HepG2 (cell line): ENCODE results near the gene CHRNB4. TPM values are rescaled to one million over a fixed set of nuclear protein-coding genes. Genes with fewer than 3 reads are reported as not detected.

ENCODE experiments used
- ATAC-seq: fragments of 200-7000 bp; cut with Tn5 transposase; 3 replicates; pipeline ENCODE4 v1.9.1; 2020; ENCODE audit warnings: mild to moderate bottlenecking, moderate library complexity
- BruUV-seq: library from RNA; stranded (reverse); fragments of 400-500 nt; replicated peaks from 2 replicates; lab custom pipeline; 2021; lab: Mats Ljungman, UMichigan
- CTCF ChIA-PET: fragments of 300-600 bp; formaldehyde crosslinking; extraction: SDS; loops from one replicate; lab custom pipeline; 2021; ENCODE audit warnings: low total read pairs, inconsistent platforms, low intra/inter-chr PET ratio; lab: Yijun Ruan, JAX
- POLR2A ChIA-PET: fragments of 350-600 bp; sonication (Branson Sonifier 250); formaldehyde crosslinking; loops from one replicate; lab custom pipeline; 2020; ENCODE audit warnings: antibody characterized with exemption, inconsistent platforms; lab: Yijun Ruan, JAX
- DNase-seq: peaks from one replicate; pipeline ENCODE4 v3.0.0-alpha.2; 2015; ENCODE audit warnings: low spot score
- FAIRE-seq: peaks from 3 replicates; lab custom pipeline; 2011; peaks lifted over from hg19 to GRCh38; lab: Jason Lieb, UNC
- H2AFZ ChIP-seq: one replicate; pipeline ENCODE4 v1.6.1; 2011; ENCODE audit warnings: low read length, inconsistent platforms
- H3K27ac ChIP-seq: fragments of 300-600 bp; 3 replicates; pipeline ENCODE4 v1.8.0; 2011; ENCODE audit warnings: mixed run types, mild to moderate bottlenecking, mixed read lengths, low read length, inconsistent platforms; ENCODE audit not compliant: insufficient read depth; ENCODE audit errors: extremely low read length
- H3K27me3 ChIP-seq, 2 experiments: fragments of 200-600 bp in 1 of 2; 2 replicates in 1 of 2; 3 replicates in 1 of 2; pipeline versions ENCODE4 v1.6.0 to v1.8.0; 2011; ENCODE audit warnings: low read length in 2 of 2, mild to moderate bottlenecking in 2 of 2, moderate library complexity in 2 of 2, inconsistent platforms in 1 of 2; ENCODE audit not compliant: insufficient read depth in 2 of 2, control insufficient read depth in 1 of 2
- H3K36me3 ChIP-seq, 2 experiments: fragments of 200-600 bp in 1 of 2; replicated peaks in 1 of 2; 2 replicates in 1 of 2; 3 replicates in 1 of 2; pipeline versions ENCODE4 v1.5.1 to v1.8.0; 2011; ENCODE audit warnings: low read length in 2 of 2, inconsistent platforms in 1 of 2; ENCODE audit not compliant: insufficient read depth in 2 of 2, control insufficient read depth in 1 of 2
- H3K4me1 ChIP-seq: 2 replicates; pipeline ENCODE4 v1.5.1; 2012; ENCODE audit warnings: low read length, inconsistent platforms; ENCODE audit not compliant: insufficient read depth
- H3K4me2 ChIP-seq: 2 replicates; pipeline ENCODE4 v1.6.0; 2011; ENCODE audit warnings: low read depth, low read length, inconsistent platforms
- H3K4me3 ChIP-seq, 3 experiments: fragments of 200-600 bp in 1 of 3; sonication (generic), shearing (Covaris generic) in 1 of 3; replicated peaks in 1 of 3; 2 replicates each; pipeline ENCODE4 v1.5.1; 2011 to 2016; ENCODE audit warnings: low read length in 3 of 3, inconsistent platforms in 2 of 3, low read depth in 2 of 3, mild to moderate bottlenecking in 2 of 3, control low read depth in 1 of 3, mixed read lengths in 1 of 3; ENCODE audit not compliant: insufficient read depth in 1 of 3
- H3K79me2 ChIP-seq: one replicate; pipeline ENCODE4 v1.6.1; 2011; ENCODE audit warnings: low read length, inconsistent platforms; ENCODE audit not compliant: insufficient read depth
- H3K9ac ChIP-seq: 2 replicates; pipeline ENCODE4 v1.6.0; 2011; ENCODE audit warnings: mild to moderate bottlenecking, low read depth, low read length, inconsistent platforms; ENCODE audit not compliant: insufficient read depth
- H3K9me3 ChIP-seq: 2 replicates; pipeline ENCODE4 v1.5.1; 2012; ENCODE audit warnings: mild to moderate bottlenecking, low read length
- H4K20me1 ChIP-seq: 2 replicates; pipeline ENCODE4 v1.6.0; 2011; ENCODE audit warnings: inconsistent platforms, mild to moderate bottlenecking, low read length, moderate library complexity; ENCODE audit not compliant: insufficient read depth
- ADNP ChIP-seq: sonication (generic); formaldehyde crosslinking; IDR thresholded peaks from 2 replicates; pipeline ENCODE4 v1.4.0; 2020; ENCODE audit warnings: missing genetic modification reagents
- FOXA3 ChIP-seq: IDR thresholded peaks from 2 replicates; pipeline ENCODE4 v1.6.1; 2016; ENCODE audit warnings: missing genetic modification reagents, missing compliant biosample characterization
- GTF2F1 ChIP-seq: fragments of 150-350 bp; IDR thresholded peaks from 2 replicates; pipeline ENCODE4 v1.6.1; 2014; ENCODE audit warnings: low read length
- MTA1 ChIP-seq: sonication (generic); formaldehyde crosslinking; IDR thresholded peaks from 2 replicates; pipeline ENCODE4 v1.4.0; 2020; ENCODE audit warnings: missing genetic modification reagents, mild to moderate bottlenecking, borderline replicate concordance
- MYC ChIP-seq: sonication (generic); formaldehyde crosslinking; IDR thresholded peaks from 2 replicates; pipeline ENCODE4 v1.9.0; 2021; ENCODE audit warnings: missing genetic modification reagents, borderline replicate concordance
- NFIB ChIP-seq: sonication (generic); formaldehyde crosslinking; IDR thresholded peaks from 2 replicates; pipeline ENCODE4 v1.9.0; 2021; ENCODE audit warnings: missing genetic modification reagents, mild to moderate bottlenecking, borderline replicate concordance
- SMYD3 ChIP-seq: sonication (generic); formaldehyde crosslinking; IDR thresholded peaks from 2 replicates; pipeline ENCODE4 v1.8.1; 2023; ENCODE audit warnings: mild to moderate bottlenecking, missing genetic modification reagents
- ZNF563 ChIP-seq: sonication (generic); formaldehyde crosslinking; IDR thresholded peaks from 2 replicates; pipeline ENCODE4 v1.8.0; 2022; ENCODE audit warnings: mild to moderate bottlenecking, moderate library complexity, missing genetic modification reagents
- ZNF607 ChIP-seq: sonication (generic); formaldehyde crosslinking; IDR thresholded peaks from 2 replicates; pipeline ENCODE4 v1.5.1; 2020; ENCODE audit warnings: missing genetic modification reagents, mild to moderate bottlenecking, borderline replicate concordance
- ZNF75D ChIP-seq: sonication (generic); formaldehyde crosslinking; IDR thresholded peaks from 2 replicates; pipeline ENCODE4 v1.8.1; 2023; ENCODE audit warnings: missing genetic modification reagents, mild to moderate bottlenecking, borderline replicate concordance
- WGBS: methylation state at CpG from one replicate; pipeline ENCODE4 v1.1.6; 2017; ENCODE audit warnings: low lambda C conversion rate; 5-methylcytosine and 5-hydroxymethylcytosine counted together
- in situ Hi-C: cut with HindIII; loops from 2 replicates; pipeline ENCODE4 v1.10.0; 2017; ENCODE audit warnings: low pct_unique_long_range_greater_than_20kb; ENCODE audit not compliant: extremely low pct_ligation_motif_present
- intact Hi-C: fragments of 100-400 bp; cut with micrococcal nuclease; formaldehyde crosslinking; loops from one replicate; pipeline ENCODE4 v1.10.0; 2022; ENCODE audit not compliant: unreplicated experiment
- polyA plus RNA-seq, 8 experiments: library from polyadenylated mRNA; depleted of rRNA in 3 of 8; stranded (reverse) in 7 of 8; unstranded in 1 of 8; fragments of >200 nt; fragmentation: Illumina TruSeq in 4 of 8; extraction: Trizol in 4 of 8; gene quantifications; 2 replicates each; pipeline versions ENCODE4 v1.2.1 to v1.2.3, GENCODE V29; 2011 to 2016; ENCODE audit warnings: low read depth in 4 of 8, missing spikeins in 1 of 8, mixed read lengths in 1 of 8; ENCODE audit not compliant: insufficient read depth in 1 of 8
- total RNA-seq, 5 experiments: library from RNA; depleted of rRNA; stranded (reverse); fragments of >200 nt; fragmentation: Illumina TruSeq; extraction: Trizol; gene quantifications; 2 replicates each; pipeline ENCODE4 v1.2.3, GENCODE V29; 2016; ENCODE audit warnings: low read depth in 1 of 5
- TF ChIP-seq, protein P1 (sequence below): IDR thresholded peaks from 2 replicates; pipeline ENCODE4 v1.6.1; 2016; ENCODE audit warnings: low read depth

Gene CHRNB4
- total and polyA plus RNA-seq, 2 of the 13 experiments (the other 11 are each of a cell fraction or from before 2014, with no cell fraction given), result not detected

DNA sequence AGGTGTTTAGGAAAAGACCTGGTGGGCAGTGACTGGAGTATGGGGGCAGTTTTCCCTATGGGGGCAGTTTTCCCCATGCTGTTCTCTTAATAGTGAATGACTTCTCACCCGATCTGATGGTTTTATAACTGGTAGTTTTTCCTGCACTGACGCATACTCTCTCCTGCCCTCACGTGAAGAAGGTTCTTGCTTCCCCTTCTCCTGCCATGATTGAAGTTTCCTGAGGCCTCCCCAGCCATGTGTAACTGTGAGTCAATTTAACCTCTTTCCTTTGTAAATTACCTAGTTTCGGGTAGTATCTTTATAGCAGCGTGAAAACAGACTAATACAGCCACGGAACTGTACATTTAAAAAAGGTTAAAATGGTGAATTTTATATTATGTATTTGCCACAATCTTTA, 25.0 kb upstream of the CHRNB4 start:
- TF ChIP-seq MYC (CRISPR knock-in tag) (no peak), GTF2F1 (no peak), ADNP (no peak)
- H3K4me2 ChIP-seq, result no peak overlapping the region
- WGBS, result 48% methylated on average over 6 of the region's 6 CpGs
- ChIA-PET POLR2A (no interaction called here), CTCF (no interaction called here)
- intact Hi-C loops (no loop called here), in situ Hi-C loops (no loop called here)
- no peaks in the 10 kb centered on the region for H4K20me1 ChIP-seq
- DNase-seq (no peak), FAIRE-seq (no peak), ATAC-seq (no peak)
- no TSS peak for BruUV-seq
- H3K27ac ChIP-seq, result no peak overlapping the region
- H3K79me2 ChIP-seq, result no peaks in the 10 kb centered on the region
- no peak overlapping the region for H2AFZ ChIP-seq
- H3K27me3 ChIP-seq, result 0 out of 5 replicates have a peak, but pooled peaks cover 0 to 3% of the 10 kb centered on the region in 2 experiments
- no peaks in the 10 kb centered on the region for H3K36me3 ChIP-seq
- H3K4me3 ChIP-seq, result no peak overlapping the region
- H3K9me3 ChIP-seq, result no peaks in the 10 kb centered on the region
- H3K9ac ChIP-seq, result no peak overlapping the region
- H3K4me1 ChIP-seq, result peaks cover 23% of the 10 kb centered on the region

DNA sequence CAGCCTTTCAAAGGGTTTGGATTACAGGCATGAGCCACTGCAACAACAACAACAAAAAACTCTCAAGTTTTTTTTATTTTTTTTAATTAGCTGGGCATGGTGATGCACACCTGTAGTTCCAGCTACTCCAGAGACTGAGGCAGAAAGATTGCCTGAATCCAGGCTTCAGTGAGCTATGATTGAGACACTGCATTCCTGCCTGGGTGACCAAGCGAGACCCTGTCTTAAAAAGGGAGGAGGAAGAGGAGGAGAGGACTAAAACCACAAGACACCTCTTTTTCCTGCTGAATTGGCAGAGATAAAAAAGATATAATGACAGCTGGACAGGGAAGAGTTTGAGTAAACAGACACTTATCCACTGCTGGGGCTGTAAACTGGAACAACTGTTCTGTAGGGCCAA, 22.7 kb upstream of the CHRNB4 start:
- no peak overlapping the region for H3K4me2 ChIP-seq
- no TSS peak for BruUV-seq
- no peaks in the 10 kb centered on the region for H3K36me3 ChIP-seq
- intact Hi-C loops (no loop called here), in situ Hi-C loops (no loop called here)
- H3K79me2 ChIP-seq, result no peaks in the 10 kb centered on the region
- peaks cover 0 to 6% of the 10 kb centered on the region in 2 experiments; a peak in 1 of 5 replicates for H3K27me3 ChIP-seq
- no peak overlapping the region for H3K9ac ChIP-seq
- H3K4me1 ChIP-seq, result peaks cover 23% of the 10 kb centered on the region
- FAIRE-seq (no peak), DNase-seq (no peak), ATAC-seq (no peak)
- H3K27ac ChIP-seq, result no peak overlapping the region
- H3K4me3 ChIP-seq, result no peak overlapping the region
- WGBS, result 0% methylated on average over 1 of the region's 1 CpG
- TF ChIP-seq NFIB (CRISPR knock-in tag) (no peak), ZNF75D (CRISPR knock-in tag) (no peak), FOXA3 (CRISPR knock-in tag) (no peak), ZNF563 (CRISPR knock-in tag) (no peak), MTA1 (no peak), ZNF607 (CRISPR knock-in tag) (no peak), SMYD3 (CRISPR knock-in tag) (no peak)
- TF ChIP-seq, protein P1, sequence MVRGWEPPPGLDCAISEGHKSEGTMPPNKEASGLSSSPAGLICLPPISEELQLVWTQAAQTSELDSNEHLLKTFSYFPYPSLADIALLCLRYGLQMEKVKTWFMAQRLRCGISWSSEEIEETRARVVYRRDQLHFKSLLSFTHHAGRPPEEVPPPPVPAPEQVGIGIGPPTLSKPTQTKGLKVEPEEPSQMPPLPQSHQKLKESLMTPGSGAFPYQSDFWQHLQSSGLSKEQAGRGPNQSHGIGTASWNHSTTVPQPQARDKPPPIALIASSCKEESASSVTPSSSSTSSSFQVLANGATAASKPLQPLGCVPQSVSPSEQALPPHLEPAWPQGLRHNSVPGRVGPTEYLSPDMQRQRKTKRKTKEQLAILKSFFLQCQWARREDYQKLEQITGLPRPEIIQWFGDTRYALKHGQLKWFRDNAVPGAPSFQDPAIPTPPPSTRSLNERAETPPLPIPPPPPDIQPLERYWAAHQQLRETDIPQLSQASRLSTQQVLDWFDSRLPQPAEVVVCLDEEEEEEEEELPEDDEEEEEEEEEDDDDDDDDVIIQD (CRISPR knock-in tag), result no peak
- CTCF ChIA-PET, result no interaction called here
- no peak overlapping the region for H2AFZ ChIP-seq
- H3K9me3 ChIP-seq, result no peaks in the 10 kb centered on the region
- H4K20me1 ChIP-seq, result no peaks in the 10 kb centered on the region
- POLR2A ChIA-PET, result no interaction called here
